ENCODE results near the gene TSC2. TPM values are rescaled to one million over a fixed set of nuclear protein-coding genes. Genes with fewer than 3 reads are reported as not detected.

The TSC2 gene
- total and polyA plus RNA-seq, 9 of the 15 experiments (the other 6 are each of a cell fraction or from before 2014, with no cell fraction given), result 1.3 to 68.1 (median 16.6) TPM

DNA sequence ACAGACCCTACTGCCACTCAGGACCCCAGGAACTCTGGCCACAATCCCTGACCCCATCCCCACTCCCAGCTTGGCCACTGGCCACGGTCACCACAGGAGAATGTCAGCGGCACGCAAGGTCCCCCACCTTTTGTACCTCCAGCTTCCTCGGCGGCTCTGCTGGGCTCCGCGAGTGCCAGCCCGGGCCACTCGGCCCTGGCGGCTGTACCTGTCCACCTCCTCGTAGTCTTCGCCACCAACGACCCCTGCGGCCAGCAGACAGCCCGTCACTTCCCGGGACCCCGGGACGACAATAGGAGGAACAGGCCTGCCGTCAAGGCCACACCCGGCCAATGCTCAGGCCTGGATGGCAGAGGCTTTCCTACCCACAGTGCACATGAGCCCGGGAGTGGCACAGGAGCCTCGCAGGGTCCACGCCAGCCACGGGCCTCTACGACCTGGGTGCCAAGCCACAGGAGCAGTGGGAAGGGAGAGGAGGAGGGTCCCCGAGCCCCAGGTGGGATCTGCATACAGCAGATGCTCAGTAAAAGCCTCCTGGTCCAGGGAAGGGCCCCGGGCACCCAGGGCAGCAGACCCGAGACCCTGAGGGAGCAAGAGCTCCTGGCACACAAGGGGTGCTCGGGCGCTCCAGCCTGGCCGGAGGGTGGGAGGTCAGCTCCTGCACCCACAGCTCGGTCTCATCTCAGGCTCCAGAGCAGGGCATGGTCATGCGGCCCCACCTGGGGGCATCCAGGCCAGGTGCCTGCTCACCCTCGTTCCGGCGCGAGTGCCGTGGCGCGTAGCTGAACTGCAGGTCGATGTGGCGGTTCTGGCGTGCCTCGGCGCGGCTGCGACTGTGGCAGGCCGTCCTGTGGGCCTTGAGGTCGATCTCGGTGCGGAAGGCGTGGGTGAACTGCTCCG lies 46.1 kb upstream of the TSC2 start:
- H3K27me3 ChIP-seq (ENCODE audit: control insufficient read depth in 2 of 2, insufficient read depth in 2 of 2, low read length in 2 of 2), result no peaks in the 10 kb centered on the region
- H3K27ac ChIP-seq (ENCODE audit: extremely low read depth, low read depth, low read length), result no peak overlapping the region
- CTCF ChIA-PET (ENCODE audit: low intra/inter-chr PET ratio), result no interaction called here
- no peak for DNase-seq (ENCODE audit: extremely low read depth in 1 of 4, low spot score in 3 of 4)
- H3K9me3 ChIP-seq (replicated peaks; ENCODE audit: control insufficient read depth, insufficient read depth, low read depth, low read length), result no peaks in the 10 kb centered on the region
- ATAC-seq, result no peak
- H3K9me1 ChIP-seq (ENCODE audit: control insufficient read depth, insufficient read depth, low read length), result peaks cover 9% of the 10 kb centered on the region
- H3K4me3 ChIP-seq, result no peak overlapping the region
- peaks cover 7 to 80% of the 10 kb centered on the region in 2 experiments for H3K4me1 ChIP-seq (replicated peaks in 1 of 2; ENCODE audit: control insufficient read depth in 2 of 2, insufficient read depth in 2 of 2, low read length in 2 of 2)
- H3K36me3 ChIP-seq (ENCODE audit: control insufficient read depth, insufficient read depth, low read length), result peaks cover 95% of the 10 kb centered on the region
- H3K79me2 ChIP-seq (ENCODE audit: control insufficient read depth, insufficient read depth, low read length), result peaks cover 45% of the 10 kb centered on the region
- TF ChIP-seq SMARCC2 (IDR thresholded peaks at IDR 0.05; ENCODE audit: low read depth), result no peak
- TF ChIP-seq RBFOX2 (IDR thresholded peaks at IDR 0.05; ENCODE audit: low read depth, low read length), result peak; percentile 46
- TF ChIP-seq POLR2G (IDR thresholded peaks at IDR 0.05; ENCODE audit: low read depth, low read length), result peak; percentile 54
- POLR2A ChIA-PET, result interaction anchor here (0.7 kb wide), 1 partner anchor 154 kb away, joined by 4 read pairs; the partner anchor contains the start of gene TRAF7
- in situ Hi-C loops (cut with MboI) (no loop called here), intact Hi-C loops (cut with micrococcal nuclease) (no loop called here)
- H4K20me1 ChIP-seq (replicated peaks; ENCODE audit: control insufficient read depth, insufficient read depth, low read length), result peaks cover 23% of the 10 kb centered on the region
- no peak for FAIRE-seq
- 97% methylated on average over 40 of the region's 53 CpGs for WGBS (ENCODE audit: insufficient coverage, low coverage, missing lambda C conversion rate)
- peak overlapping the region in 1 of 2 experiments; percentile 43; a peak in 1 of 4 replicates for H3K9ac ChIP-seq (ENCODE audit: insufficient read depth in 1 of 2, low read depth in 2 of 2, low read length in 2 of 2)
- BruUV-seq (replicated peaks), result no TSS peak
- H3K4me2 ChIP-seq (ENCODE audit: insufficient read depth, low read length), result no peak overlapping the region
- H2AFZ ChIP-seq (ENCODE audit: low read depth, low read length), result no peak overlapping the region

Data from K562 (cell line).